WTC11 (cell line): ENCODE measurements around the gene DOCK1. TPM values are rescaled to one million over a fixed set of nuclear protein-coding genes. Genes with fewer than 3 reads are reported as not detected.

Experiments used
- ATAC-seq: fragments of 200-7000 bp; cut with Tn5 transposase; 2 replicates; pipeline ENCODE4 v1.10.0; 2021; ENCODE audit warnings: mild to moderate bottlenecking, moderate library complexity
- CTCF ChIA-PET: fragments of 300-600 bp; sonication (Branson Sonifier 250); formaldehyde crosslinking; loops from one replicate; lab custom pipeline; 2021; ENCODE audit warnings: antibody characterized with exemption; lab: Charles Lee
- POLR2A ChIA-PET: fragments of 350-600 bp; sonication (Branson Sonifier 250); formaldehyde crosslinking; loops from one replicate; lab custom pipeline; 2021; ENCODE audit warnings: antibody characterized with exemption; lab: Charles Lee
- DNase-seq: peaks from one replicate; pipeline ENCODE4 v3.0.0; 2021; ENCODE audit warnings: low spot score
- H3K27ac Mint-ChIP-seq: 2 replicates; pipeline ENCODE4 v1.8.0; 2021; ENCODE audit warnings: mixed read lengths
- H3K27me3 Mint-ChIP-seq: 2 replicates; pipeline ENCODE4 v1.8.0; 2021; ENCODE audit warnings: low read depth, mild to moderate bottlenecking, moderate library complexity, mixed read lengths
- H3K36me3 Mint-ChIP-seq: 2 replicates; pipeline ENCODE4 v1.8.0; 2021; ENCODE audit warnings: mixed read lengths
- H3K4me1 Mint-ChIP-seq: 2 replicates; pipeline ENCODE4 v1.8.0; 2022; ENCODE audit warnings: mixed read lengths
- H3K4me3 Mint-ChIP-seq: 2 replicates; pipeline ENCODE4 v1.8.0; 2021; ENCODE audit warnings: mild to moderate bottlenecking, moderate library complexity, mixed read lengths
- H3K9me3 Mint-ChIP-seq: 2 replicates; pipeline ENCODE4 v1.8.0; 2021; ENCODE audit warnings: mixed read lengths
- ATF1 ChIP-seq: sonication (generic); formaldehyde crosslinking; IDR thresholded peaks from 2 replicates; pipeline ENCODE4 v1.8.1; 2023; ENCODE audit warnings: mild to moderate bottlenecking, moderate library complexity, missing genetic modification reagents
- FOXP1 ChIP-seq: sonication (generic); formaldehyde crosslinking; IDR thresholded peaks from 2 replicates; pipeline ENCODE4 v1.8.0; 2022; ENCODE audit warnings: missing genetic modification reagents, mild to moderate bottlenecking, moderate library complexity, borderline replicate concordance
- GABPB1 ChIP-seq: sonication (generic); formaldehyde crosslinking; IDR thresholded peaks from 2 replicates; pipeline ENCODE4 v1.8.1; 2023; ENCODE audit warnings: mild to moderate bottlenecking, missing genetic modification reagents
- JAZF1 ChIP-seq: fragments of 250-450 bp; sonication (Bioruptor Pico); IDR thresholded peaks from 2 replicates; pipeline ENCODE4 v1.9.0; 2021; ENCODE audit warnings: moderate library complexity, mild to moderate bottlenecking, inconsistent platforms
- MXD4 ChIP-seq: fragments of 250-450 bp; sonication (Bioruptor Pico); IDR thresholded peaks from 2 replicates; pipeline ENCODE4 v1.8.0; 2021; ENCODE audit warnings: mild to moderate bottlenecking, moderate library complexity, borderline replicate concordance
- NR1H2 ChIP-seq: sonication (generic); formaldehyde crosslinking; IDR thresholded peaks from 2 replicates; pipeline ENCODE4 v1.9.0; 2021; ENCODE audit warnings: mild to moderate bottlenecking, moderate library complexity, missing genetic modification reagents
- PRRX2 ChIP-seq: fragments of 250-450 bp; sonication (Bioruptor Pico); IDR thresholded peaks from 2 replicates; pipeline ENCODE4 v1.8.0; 2021; ENCODE audit warnings: mild to moderate bottlenecking
- TCF7 ChIP-seq: sonication (generic); formaldehyde crosslinking; IDR thresholded peaks from 2 replicates; pipeline ENCODE4 v1.8.0; 2022; ENCODE audit warnings: mild to moderate bottlenecking, low read depth, missing genetic modification reagents, moderate library complexity
- ZNF219 ChIP-seq: sonication (generic); formaldehyde crosslinking; IDR thresholded peaks from 2 replicates; pipeline ENCODE4 v1.8.0; 2023; ENCODE audit warnings: missing genetic modification reagents, mild to moderate bottlenecking, borderline replicate concordance
- ZNF317 ChIP-seq: sonication (generic); formaldehyde crosslinking; IDR thresholded peaks from 2 replicates; pipeline ENCODE4 v1.8.1; 2023; ENCODE audit warnings: low read depth, mild to moderate bottlenecking, moderate library complexity, missing genetic modification reagents, borderline replicate concordance
- ZNF671 ChIP-seq: fragments of 250-450 bp; sonication (Bioruptor Pico); IDR thresholded peaks from 2 replicates; pipeline ENCODE4 v1.8.0; 2021; ENCODE audit warnings: mild to moderate bottlenecking
- total RNA-seq: library from RNA; stranded (reverse); gene quantifications from 3 replicates; pipeline ENCODE4 v1.2.3, GENCODE V29; 2021
- TF ChIP-seq, protein P1 (sequence below): sonication (generic); formaldehyde crosslinking; IDR thresholded peaks from 2 replicates; pipeline ENCODE4 v1.8.0; 2023; ENCODE audit warnings: missing genetic modification reagents, mild to moderate bottlenecking, borderline replicate concordance
- TF ChIP-seq, protein P2 (sequence below): fragments of 250-450 bp; sonication (Bioruptor Pico); IDR thresholded peaks from 2 replicates; pipeline ENCODE4 v1.9.0; 2021; ENCODE audit warnings: moderate library complexity, mild to moderate bottlenecking, inconsistent platforms, borderline replicate concordance
- TF ChIP-seq, protein P3 (sequence below): sonication (generic); formaldehyde crosslinking; IDR thresholded peaks from 2 replicates; pipeline ENCODE4 v1.8.1; 2022; ENCODE audit warnings: mild to moderate bottlenecking, moderate library complexity, missing genetic modification reagents
- TF ChIP-seq, protein P4 (sequence below): sonication (generic); formaldehyde crosslinking; IDR thresholded peaks from 2 replicates; pipeline ENCODE4 v1.8.0; 2022; ENCODE audit warnings: mild to moderate bottlenecking, missing genetic modification reagents
- TF ChIP-seq, protein P5 (sequence below): sonication (generic); formaldehyde crosslinking; IDR thresholded peaks from 2 replicates; pipeline ENCODE4 v1.8.0; 2022; ENCODE audit warnings: mild to moderate bottlenecking, missing genetic modification reagents

Gene DOCK1
- total RNA-seq, 1 experiment from 2014 or later, result 52.1 TPM

DNA sequence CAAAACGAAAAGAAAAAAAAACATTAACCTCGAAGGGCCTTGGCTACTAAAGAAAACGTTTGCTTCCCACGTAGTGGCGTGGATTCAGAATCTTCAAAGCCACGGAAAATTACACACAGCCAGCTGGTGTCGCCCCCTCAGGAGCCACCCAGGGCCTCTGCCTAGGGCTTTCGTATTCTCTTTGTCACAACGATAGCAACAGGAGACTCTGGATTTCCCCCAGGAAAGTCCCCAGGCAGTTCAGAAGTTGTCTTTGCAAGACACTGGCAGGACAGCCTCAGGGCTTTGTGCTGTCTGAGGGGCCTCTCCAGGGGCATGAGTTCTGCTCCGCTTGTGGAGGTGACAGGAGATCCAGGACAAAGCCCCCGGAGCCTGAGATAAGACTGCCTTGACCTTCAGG, 441.4 kb downstream of the DOCK1 start:
- no peaks in the 10 kb centered on the region for H3K27me3 Mint-ChIP-seq
- TF ChIP-seq, protein P1, sequence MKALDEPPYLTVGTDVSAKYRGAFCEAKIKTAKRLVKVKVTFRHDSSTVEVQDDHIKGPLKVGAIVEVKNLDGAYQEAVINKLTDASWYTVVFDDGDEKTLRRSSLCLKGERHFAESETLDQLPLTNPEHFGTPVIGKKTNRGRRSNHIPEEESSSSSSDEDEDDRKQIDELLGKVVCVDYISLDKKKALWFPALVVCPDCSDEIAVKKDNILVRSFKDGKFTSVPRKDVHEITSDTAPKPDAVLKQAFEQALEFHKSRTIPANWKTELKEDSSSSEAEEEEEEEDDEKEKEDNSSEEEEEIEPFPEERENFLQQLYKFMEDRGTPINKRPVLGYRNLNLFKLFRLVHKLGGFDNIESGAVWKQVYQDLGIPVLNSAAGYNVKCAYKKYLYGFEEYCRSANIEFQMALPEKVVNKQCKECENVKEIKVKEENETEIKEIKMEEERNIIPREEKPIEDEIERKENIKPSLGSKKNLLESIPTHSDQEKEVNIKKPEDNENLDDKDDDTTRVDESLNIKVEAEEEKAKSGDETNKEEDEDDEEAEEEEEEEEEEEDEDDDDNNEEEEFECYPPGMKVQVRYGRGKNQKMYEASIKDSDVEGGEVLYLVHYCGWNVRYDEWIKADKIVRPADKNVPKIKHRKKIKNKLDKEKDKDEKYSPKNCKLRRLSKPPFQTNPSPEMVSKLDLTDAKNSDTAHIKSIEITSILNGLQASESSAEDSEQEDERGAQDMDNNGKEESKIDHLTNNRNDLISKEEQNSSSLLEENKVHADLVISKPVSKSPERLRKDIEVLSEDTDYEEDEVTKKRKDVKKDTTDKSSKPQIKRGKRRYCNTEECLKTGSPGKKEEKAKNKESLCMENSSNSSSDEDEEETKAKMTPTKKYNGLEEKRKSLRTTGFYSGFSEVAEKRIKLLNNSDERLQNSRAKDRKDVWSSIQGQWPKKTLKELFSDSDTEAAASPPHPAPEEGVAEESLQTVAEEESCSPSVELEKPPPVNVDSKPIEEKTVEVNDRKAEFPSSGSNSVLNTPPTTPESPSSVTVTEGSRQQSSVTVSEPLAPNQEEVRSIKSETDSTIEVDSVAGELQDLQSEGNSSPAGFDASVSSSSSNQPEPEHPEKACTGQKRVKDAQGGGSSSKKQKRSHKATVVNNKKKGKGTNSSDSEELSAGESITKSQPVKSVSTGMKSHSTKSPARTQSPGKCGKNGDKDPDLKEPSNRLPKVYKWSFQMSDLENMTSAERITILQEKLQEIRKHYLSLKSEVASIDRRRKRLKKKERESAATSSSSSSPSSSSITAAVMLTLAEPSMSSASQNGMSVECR (CRISPR knock-in tag), result no peak
- TF ChIP-seq, protein P2, sequence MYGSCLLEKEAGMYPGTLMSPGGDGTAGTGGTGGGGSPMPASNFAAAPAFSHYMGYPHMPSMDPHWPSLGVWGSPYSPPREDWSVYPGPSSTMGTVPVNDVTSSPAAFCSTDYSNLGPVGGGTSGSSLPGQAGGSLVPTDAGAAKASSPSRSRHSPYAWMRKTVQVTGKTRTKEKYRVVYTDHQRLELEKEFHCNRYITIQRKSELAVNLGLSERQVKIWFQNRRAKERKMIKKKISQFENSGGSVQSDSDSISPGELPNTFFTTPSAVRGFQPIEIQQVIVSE (CRISPR knock-in tag), result no peak
- TF ChIP-seq, protein P3, sequence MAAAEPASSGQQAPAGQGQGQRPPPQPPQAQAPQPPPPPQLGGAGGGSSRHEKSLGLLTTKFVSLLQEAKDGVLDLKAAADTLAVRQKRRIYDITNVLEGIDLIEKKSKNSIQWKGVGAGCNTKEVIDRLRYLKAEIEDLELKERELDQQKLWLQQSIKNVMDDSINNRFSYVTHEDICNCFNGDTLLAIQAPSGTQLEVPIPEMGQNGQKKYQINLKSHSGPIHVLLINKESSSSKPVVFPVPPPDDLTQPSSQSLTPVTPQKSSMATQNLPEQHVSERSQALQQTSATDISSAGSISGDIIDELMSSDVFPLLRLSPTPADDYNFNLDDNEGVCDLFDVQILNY, result no peak
- TF ChIP-seq ATF1 (CRISPR knock-in tag) (no peak), PRRX2 (CRISPR knock-in tag) (no peak), ZNF671 (CRISPR knock-in tag) (no peak), FOXP1 (CRISPR knock-in tag) (no peak), MXD4 (CRISPR knock-in tag) (no peak), ZNF317 (CRISPR knock-in tag) (no peak), TCF7 (CRISPR knock-in tag) (no peak), ZNF219 (CRISPR knock-in tag) (no peak), JAZF1 (CRISPR knock-in tag) (no peak), GABPB1 (CRISPR knock-in tag) (no peak)
- TF ChIP-seq, protein P4, sequence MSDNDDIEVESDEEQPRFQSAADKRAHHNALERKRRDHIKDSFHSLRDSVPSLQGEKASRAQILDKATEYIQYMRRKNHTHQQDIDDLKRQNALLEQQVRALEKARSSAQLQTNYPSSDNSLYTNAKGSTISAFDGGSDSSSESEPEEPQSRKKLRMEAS (CRISPR knock-in tag), result no peak
- TF ChIP-seq, protein P5, sequence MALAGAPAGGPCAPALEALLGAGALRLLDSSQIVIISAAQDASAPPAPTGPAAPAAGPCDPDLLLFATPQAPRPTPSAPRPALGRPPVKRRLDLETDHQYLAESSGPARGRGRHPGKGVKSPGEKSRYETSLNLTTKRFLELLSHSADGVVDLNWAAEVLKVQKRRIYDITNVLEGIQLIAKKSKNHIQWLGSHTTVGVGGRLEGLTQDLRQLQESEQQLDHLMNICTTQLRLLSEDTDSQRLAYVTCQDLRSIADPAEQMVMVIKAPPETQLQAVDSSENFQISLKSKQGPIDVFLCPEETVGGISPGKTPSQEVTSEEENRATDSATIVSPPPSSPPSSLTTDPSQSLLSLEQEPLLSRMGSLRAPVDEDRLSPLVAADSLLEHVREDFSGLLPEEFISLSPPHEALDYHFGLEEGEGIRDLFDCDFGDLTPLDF (CRISPR knock-in tag), result no peak
- TF ChIP-seq, all 79 proteins: peak for 0
- Mint-ChIP-seq H3K9me3 (no peaks in the 10 kb centered on the region), H3K4me1 (peaks cover 28% of the 10 kb centered on the region), H3K4me3 (no peak overlapping the region), H3K36me3 (peaks cover 8% of the 10 kb centered on the region; the same call in 1 of the 2 replicates), H3K27ac (no peak overlapping the region)
- ATAC-seq (no peak), DNase-seq (no peak)
- POLR2A ChIA-PET, result no interaction called here
- CTCF ChIA-PET, result interaction anchor here (1.0 to 2.7 kb wide), 4 partner anchors 8 to 378 kb away, joined by 3 to 9 read pairs (median 4); no protein-coding TSS in a partner anchor

DNA sequence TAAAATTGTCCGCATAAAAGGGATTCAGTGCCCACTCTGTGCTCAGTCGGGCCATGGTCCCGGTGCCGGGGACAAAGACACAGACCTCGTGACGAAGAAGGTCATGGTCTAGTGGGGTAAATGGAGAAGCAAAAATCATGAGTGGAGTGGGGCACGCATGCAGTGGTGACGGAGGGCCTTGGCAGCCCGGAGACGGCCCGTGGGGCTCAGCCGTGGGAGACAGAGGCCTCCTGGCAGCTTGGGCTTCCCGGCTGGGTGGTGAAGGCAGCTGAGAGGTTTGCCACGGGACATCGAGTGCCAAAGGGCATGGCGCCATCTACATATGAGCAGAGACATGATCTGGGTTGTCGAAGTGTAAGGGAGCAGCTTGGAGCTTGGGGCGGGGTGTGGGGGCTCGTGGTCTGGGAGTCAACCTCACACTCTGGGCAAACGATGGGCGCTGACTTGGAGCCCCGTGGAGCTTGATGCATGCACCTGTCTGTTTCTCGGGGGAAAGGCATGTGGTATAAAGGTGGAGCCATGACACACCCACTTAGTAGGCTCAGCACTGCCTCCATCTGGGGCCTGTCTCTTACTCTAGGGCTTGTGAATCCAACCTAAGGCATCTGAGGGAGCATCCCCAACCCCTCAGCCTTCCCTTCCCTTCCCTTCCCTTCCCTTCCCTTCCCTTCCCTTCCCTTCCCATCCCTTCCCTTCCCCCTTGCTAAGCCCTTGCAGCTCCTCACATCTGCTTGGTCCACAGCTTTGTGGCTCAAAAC, 442.2 kb downstream of the DOCK1 start:
- TF ChIP-seq NR1H2 (CRISPR knock-in tag) (no peak), TCF7 (CRISPR knock-in tag) (peak; percentile 44; the same call in 1 of the 2 replicates)
- ChIA-PET POLR2A (no interaction called here), CTCF (interaction anchor here (1.1 to 2.7 kb wide), 3 partner anchors 51 to 378 kb away, joined by 3 to 9 read pairs (median 4); no protein-coding TSS in a partner anchor)
- H3K4me3 Mint-ChIP-seq, result no peak overlapping the region
- H3K36me3 Mint-ChIP-seq, result peaks cover 8% of the 10 kb centered on the region; the same call in 1 of the 2 replicates
- DNase-seq (peak; percentile 31), ATAC-seq (peak; percentile 78)
- no peaks in the 10 kb centered on the region for H3K27me3 Mint-ChIP-seq
- no peak overlapping the region for H3K27ac Mint-ChIP-seq
- H3K4me1 Mint-ChIP-seq, result peaks cover 22% of the 10 kb centered on the region
- H3K9me3 Mint-ChIP-seq, result no peaks in the 10 kb centered on the region
